HG03442 (cell line): ENCODE measurements around the gene GINS1.

Source experiments
- ATAC-seq: cut with Tn5 transposase; IDR thresholded peaks from one replicate; pipeline ENCODE4 v1.9.1; 2021; ENCODE audit warnings: mild to moderate bottlenecking, moderate library complexity; ENCODE audit not compliant: unreplicated experiment

Gene GINS1

GRCh38 chr20:25453035-25453810 is 45.8 kb downstream of the GINS1 start:
- ATAC-seq: no peak

- ATAC-seq: no peak
Measured at GRCh38 chr20:25454153-25454900, 46.9 kb downstream of the GINS1 start.

DNA sequence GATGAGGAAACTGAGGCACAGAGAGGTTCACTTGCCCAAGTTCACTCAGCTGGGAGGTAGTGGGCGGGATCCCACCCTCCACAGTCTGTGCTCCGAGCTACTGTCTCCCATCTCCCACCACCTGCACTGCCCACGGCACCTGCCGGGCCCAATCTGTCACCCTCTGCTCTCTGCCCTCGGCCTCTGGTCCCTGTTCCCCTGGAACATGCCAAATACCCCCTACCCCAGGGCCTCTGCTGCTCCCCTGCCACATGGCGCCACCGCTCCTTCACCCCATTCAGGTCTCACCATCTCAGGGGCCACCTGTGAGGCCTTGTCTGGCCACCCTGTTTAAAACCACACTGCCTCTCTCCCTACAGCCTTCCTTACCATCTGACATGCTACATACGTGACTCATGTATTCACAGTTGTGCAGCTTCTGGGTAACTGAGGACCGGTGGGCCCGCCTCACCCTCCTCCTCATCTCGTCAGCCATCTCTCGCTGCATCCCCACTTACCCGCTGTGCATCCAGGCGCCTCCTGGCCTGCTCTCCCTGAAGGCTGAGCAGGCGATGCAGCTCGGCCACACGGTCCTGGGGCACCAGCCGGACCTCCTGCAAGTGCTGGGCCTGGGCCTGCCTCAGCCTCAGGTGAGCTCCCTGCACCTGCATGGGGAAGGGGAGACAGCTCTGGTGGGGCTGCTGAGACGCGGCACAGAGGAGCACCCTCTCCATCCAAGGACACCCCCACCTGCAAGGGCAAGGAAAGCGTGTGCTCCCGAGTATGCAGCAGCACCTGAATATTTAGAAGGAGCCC is 50.6 kb downstream of the GINS1 start:
- ATAC-seq: no peak

DNA sequence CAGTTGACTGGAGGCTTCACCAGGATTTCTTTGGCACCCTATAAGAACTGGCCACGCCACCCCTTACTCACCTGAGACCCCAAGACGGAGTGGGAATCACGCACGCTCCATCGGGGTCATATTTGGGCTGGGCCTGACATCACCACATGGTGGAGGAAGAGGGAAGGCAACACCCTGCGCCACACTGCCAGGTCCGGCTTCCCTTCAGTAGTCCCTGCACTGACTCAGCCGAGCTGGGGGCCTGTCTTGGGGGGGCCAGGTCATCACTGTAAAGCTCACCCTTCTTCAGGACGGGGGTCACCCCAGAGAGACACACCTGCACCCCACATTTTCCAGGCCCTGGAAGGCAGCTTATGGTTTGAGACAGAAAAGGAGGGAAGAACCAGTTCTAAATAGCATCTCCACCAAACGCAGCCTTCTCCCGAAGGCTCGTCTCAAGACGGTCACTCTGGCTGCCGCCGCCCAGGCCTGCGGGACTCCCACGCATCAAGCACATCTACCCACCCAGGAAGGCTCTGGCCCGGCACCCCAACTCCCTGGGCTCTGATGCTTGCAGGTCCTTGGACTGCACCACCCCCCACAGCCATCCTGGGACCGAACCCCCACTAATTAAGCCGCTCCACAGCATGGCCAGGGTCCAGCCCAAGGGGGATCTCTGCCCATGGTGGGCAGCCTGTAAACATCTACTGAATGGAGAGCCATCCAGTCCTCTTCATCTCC is 51.8 kb downstream of the GINS1 start:
- ATAC-seq: no peak

DNA sequence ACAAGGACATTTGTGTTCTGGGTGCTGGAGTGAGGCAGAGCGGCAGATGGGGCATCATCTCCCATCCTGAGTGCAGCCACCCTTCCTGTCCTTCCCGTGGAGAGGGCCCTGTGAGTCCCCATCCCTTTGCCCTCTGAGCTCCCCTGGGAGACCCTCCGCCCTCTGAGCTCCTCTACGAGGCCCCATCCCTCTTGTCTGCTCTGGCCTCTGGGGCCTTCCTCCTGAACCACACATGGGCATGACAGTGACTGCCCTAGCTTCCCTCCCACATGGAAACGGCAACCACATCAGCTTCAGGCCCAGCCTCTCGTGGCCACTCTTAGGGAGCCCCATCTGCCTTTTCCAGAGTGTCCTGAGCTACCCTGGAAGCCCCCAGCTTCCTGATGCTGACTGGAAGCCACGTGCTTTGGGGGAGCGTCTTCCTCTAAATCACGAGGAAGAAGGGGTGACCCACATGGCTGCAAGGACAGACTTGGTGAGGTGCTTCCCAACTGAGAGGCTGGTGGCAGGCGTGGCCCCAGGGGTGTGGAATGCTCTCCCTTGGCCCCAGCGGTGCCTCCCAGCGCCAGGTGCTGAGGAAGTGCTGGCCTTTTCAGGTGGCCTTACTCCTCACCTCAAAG is 52.6 kb downstream of the GINS1 start:
- ATAC-seq: no peak

DNA sequence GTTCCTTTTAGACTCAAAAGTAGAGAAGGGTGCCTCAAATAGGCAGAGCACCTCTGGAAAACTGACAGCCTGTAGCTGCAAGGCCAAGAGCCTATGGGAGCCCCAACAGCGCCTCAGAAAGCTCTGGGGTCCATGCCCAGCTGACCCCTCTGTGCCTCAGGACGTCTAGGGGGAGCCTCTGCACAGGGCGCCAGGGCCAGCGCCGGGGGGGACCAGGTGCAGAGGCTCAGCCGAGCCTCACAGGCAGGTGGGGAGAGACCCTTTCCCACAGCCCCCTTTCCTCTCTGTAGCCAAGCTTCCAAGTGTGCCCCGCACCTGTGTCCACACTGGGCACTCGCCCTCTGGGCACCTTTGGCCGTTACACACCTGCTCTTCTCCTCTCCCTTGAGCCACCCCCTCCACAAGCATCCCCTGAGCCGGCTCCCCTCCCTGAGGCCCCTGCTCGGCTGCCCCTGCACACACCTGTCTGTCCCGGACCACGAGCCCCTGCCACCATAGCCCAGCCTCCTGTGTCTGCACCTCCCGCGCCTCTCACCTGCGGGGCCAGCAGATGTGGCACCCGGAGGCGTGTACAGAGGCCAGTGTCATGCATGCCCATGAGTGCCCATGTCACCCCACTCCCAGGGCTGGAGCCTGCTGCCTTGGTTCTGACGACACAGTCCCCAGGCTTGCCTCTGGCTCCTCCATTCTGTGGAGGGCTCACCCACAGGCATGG is 53.2 kb downstream of the GINS1 start:
- no peak for ATAC-seq

- ATAC-seq: no peak
Measured at GRCh38 chr20:25461281-25461650, 53.8 kb downstream of the GINS1 start.

DNA sequence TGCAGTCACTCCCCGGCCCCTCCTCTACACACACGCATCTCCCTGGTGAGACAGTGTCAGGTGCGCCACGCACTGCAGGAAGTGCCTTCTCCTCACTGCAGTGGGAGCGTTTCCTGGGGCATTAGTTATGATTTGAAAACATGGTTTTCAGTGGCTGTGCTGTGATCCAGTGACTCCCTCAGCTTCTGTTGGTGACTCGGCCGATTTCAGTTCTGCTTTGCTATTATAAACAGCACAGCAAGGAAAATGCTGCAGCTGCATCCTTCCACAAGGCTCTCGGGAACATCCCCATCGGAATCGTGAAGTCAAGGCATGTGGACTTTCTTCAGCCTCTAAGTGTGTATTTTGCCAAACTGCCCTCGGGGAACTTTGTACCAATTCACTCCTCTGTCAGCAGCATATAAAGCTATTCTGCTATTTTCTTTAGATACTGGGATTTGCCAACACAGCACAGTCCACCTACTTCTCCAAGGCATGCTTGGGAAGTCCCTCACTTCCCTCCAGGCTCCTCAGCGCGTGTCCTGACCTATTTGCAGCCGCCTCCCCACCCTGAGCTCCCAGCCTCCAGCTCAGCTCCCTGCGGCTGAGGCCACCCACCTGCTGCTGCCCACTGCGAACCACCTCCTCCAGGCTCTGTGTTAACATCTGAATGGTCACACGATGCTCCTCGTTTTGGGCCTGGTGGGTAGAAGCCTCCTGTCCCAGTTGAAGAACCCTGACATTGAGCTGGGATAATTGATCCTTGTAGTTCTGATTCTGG is 54.5 kb downstream of the GINS1 start:
- no peak for ATAC-seq

GRCh38 chr20:25464501-25465242 is 57.2 kb downstream of the GINS1 start:
- no peak for ATAC-seq

DNA sequence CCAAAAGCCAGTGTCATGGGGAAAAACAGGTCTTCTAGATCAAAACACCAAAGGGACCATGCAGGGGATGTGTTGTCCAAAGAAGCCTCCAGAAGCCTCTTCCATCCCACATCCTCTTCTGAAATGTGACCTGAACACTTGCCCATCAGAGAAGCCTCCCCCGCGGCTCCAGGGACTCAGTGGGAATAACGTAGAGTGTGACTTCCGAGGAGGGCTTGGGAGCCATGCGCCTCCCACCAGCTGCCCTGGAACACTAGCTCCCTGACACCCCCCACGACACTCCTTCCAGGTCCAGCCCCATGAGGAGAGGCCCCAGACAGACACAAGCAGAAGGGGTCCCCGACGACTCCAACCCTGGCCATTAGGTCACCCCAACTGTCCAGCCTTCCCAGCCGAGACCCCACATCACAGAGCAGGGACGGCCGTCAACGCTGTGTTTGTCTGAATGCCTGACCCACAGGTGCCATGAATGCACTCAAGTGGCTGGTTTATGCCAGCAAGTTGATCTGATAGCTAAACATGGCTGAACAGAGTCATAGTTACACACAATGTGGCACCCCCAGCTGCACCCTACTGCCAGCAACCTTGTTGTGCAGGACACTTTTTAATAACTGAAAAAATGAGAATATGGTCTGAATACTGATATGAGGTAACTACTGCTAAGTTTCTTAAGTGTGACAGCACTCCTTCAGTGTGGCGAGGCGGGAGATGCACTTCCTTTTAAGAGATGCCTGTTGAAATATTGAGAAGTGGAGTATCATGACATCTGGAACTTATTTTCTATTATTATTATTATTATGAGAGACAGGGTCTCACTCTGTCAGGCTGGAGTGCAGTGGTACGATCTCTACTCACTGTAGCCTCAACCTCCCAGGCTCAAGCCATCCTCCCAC is 58.0 kb downstream of the GINS1 start:
- ATAC-seq: no peak

- ATAC-seq: no peak
Measured at GRCh38 chr20:25466846-25467245, 59.4 kb downstream of the GINS1 start.

GRCh38 chr20:25467441-25467840 is 60.0 kb downstream of the GINS1 start:
- no peak for ATAC-seq

DNA sequence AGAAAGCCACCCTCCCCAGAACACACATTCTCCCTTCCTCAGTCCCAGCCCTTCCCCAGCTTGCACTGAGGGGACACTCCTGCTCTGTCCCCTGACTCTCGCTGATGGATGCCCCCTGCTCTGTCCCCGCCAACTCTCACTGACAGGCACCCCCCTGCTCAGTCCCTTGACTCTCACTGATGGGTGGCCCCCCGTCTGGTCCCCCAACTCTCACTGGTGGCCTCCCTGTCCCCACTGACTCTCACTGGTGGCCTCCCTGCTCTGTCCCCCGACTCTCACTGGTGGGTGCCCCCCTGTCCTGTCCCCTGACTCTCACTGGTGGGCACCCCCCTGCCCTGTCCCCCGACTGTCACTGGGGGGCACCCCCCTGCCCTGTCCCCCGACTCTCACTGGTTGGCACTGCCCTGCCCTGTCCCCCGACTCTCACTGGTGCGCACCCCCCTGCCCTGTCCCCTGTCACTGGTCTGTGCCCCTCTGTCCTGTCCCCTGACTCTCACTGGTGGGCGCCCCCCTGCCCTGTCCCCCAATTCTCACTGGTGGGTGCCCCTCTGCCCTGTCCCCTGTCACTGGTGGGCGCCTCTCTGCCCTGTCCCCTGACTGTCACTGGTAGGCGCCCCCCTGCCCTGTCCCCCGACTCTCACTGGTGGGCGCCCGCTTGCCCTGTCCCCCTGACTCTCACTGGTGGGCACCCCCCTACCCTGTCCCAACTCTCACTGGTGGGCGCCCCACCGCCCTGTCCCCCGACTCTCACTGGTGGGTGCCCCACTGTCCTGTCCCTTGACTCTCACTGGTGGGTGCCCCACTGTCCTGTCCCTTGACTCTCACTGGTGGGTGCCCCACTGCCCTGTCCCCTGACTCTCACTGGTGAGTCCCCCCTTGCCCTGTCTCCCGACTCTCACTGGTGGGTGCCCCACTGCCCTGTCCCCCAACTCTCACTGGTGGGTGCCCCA is 60.9 kb downstream of the GINS1 start:
- no peak for ATAC-seq

DNA sequence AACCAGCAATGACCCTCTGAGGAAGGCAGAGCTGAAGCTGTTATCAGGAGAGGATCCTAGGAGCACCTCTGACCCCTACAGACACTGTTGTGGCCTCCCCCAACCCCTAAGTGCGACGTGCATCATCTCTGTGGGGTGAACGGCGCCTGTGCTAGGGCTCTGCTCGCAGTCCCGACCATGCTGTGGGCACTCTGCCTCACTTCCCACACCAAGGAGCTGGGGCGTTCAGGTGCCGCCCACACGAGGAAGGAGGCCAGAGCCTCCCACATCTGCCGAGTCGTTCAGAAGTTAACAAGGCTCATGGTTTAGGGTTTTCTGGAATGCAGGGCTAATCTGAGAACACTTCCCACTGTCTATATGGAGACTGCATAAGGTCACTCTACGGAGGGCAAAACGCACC is 62.1 kb downstream of the GINS1 start:
- ATAC-seq: no peak

DNA sequence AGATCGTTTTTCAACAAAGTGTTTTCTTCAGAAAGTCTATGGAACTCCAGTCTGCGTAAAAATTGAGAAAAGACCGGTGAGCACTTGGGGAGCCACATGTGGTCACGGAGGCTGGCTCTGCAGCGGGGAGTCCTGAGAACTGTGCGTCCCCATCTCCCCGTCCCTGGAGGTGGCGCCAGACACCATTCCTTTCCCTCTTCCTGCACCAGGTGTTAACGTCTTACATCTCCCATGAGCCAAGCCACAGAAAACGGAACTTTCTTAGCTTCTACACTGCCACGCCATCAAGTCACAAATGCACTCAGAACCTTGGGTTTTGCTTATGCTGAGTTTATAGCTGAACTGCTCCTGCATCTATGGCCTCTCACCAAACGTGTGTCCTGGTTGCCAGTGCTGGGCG is 62.6 kb downstream of the GINS1 start:
- ATAC-seq: peak; percentile 79

DNA sequence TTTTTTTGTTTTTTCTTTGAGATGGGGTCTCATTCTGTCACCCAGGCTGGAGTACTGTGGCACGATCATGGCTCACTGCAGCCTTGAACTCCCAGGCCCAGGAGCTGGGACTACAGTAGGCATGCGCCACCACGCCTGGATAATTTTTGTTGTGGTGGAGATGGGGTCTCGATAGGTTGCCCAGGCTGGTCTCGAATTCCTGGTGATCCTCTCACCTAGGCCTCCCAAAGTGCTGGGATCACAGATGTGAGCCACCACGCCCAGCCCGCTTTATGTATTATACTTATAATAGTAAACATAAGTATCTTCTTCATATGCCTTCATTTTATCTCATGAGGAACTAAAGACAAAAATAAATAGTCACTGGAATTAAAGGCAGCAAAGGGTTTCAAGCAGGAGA is 63.5 kb downstream of the GINS1 start:
- no peak for ATAC-seq
